Mesendoderm (in vitro differentiated cells): ENCODE results near the gene PITPNB.
A peak's percentile ranks its signal among the peaks of the same experiment; 100 is the strongest.

Experiments
- DNase-seq: peaks from one replicate; pipeline ENCODE4 v3.0.0; 2013
- H2AK5ac ChIP-seq: 2 replicates; pipeline ENCODE4 v1.6.1; 2013; ENCODE audit warnings: low read length, inconsistent platforms
- H2BK120ac ChIP-seq: 2 replicates; pipeline ENCODE4 v1.6.1; 2013; ENCODE audit warnings: low read depth, mild to moderate bottlenecking, low read length, moderate library complexity, mixed read lengths
- H2BK15ac ChIP-seq: replicated peaks from 2 replicates; pipeline ENCODE4 v1.6.1; 2013; ENCODE audit warnings: low read depth, mild to moderate bottlenecking, moderate library complexity
- H2BK5ac ChIP-seq: 2 replicates; pipeline ENCODE4 v1.6.1; 2013; ENCODE audit warnings: low read length, inconsistent platforms
- H3K18ac ChIP-seq: 2 replicates; pipeline ENCODE4 v1.6.1; 2013; ENCODE audit warnings: mild to moderate bottlenecking, low read length, mixed read lengths
- H3K23ac ChIP-seq: one replicate; pipeline ENCODE4 v1.6.1; 2013; ENCODE audit warnings: low read length
- H3K27ac ChIP-seq: 2 replicates; pipeline ENCODE4 v1.5.1; 2013; ENCODE audit warnings: low read depth, mild to moderate bottlenecking, inconsistent platforms, low read length, moderate library complexity
- H3K27me3 ChIP-seq: 2 replicates; pipeline ENCODE4 v1.6.1; 2013; ENCODE audit warnings: low read length, control low read depth, mild to moderate bottlenecking, inconsistent platforms; ENCODE audit not compliant: insufficient read depth, poor library complexity
- H3K36me3 ChIP-seq: 2 replicates; pipeline ENCODE4 v1.6.1; 2013; ENCODE audit warnings: low read length, inconsistent platforms; ENCODE audit not compliant: control insufficient read depth, insufficient read depth
- H3K4ac ChIP-seq: one replicate; pipeline ENCODE4 v1.6.1; 2013; ENCODE audit warnings: low read depth, mild to moderate bottlenecking, low read length, moderate library complexity
- H3K4me1 ChIP-seq: 2 replicates; pipeline ENCODE4 v1.6.1; 2013; ENCODE audit warnings: low read depth, low read length, inconsistent platforms; ENCODE audit not compliant: control insufficient read depth
- H3K4me2 ChIP-seq: 2 replicates; pipeline ENCODE4 v1.6.1; 2013; ENCODE audit warnings: low read length
- H3K4me3 ChIP-seq: 2 replicates; pipeline ENCODE4 v1.5.1; 2013; ENCODE audit warnings: mild to moderate bottlenecking, low read length
- H3K56ac ChIP-seq: one replicate; pipeline ENCODE4 v1.6.1; 2013; ENCODE audit warnings: low read length
- H3K79me1 ChIP-seq: 2 replicates; pipeline ENCODE4 v1.6.1; 2013; ENCODE audit warnings: low read length, inconsistent platforms
- H3K79me2 ChIP-seq: 2 replicates; pipeline ENCODE4 v1.6.1; 2013; ENCODE audit warnings: mild to moderate bottlenecking, low read length; ENCODE audit not compliant: control insufficient read depth, insufficient read depth
- H3K9ac ChIP-seq: 2 replicates; pipeline ENCODE4 v1.6.1; 2013; ENCODE audit warnings: low read length, inconsistent platforms
- H4K5ac ChIP-seq: one replicate; pipeline ENCODE4 v1.6.1; 2013; ENCODE audit warnings: low read length
- H4K8ac ChIP-seq: one replicate; pipeline ENCODE4 v1.6.1; 2013; ENCODE audit warnings: low read depth, mild to moderate bottlenecking, control low read depth, low read length, moderate library complexity
- WGBS: extraction: QIAGEN DNeasy Blood & Tissue Kit; methylation state at CpG from one replicate; pipeline ENCODE4 v1.1.7; 2013; ENCODE audit warnings: low lambda C conversion rate, missing lambda C conversion rate; ENCODE audit not compliant: insufficient coverage; ENCODE audit errors: extremely low coverage; 5-methylcytosine and 5-hydroxymethylcytosine counted together

The PITPNB gene

DNA sequence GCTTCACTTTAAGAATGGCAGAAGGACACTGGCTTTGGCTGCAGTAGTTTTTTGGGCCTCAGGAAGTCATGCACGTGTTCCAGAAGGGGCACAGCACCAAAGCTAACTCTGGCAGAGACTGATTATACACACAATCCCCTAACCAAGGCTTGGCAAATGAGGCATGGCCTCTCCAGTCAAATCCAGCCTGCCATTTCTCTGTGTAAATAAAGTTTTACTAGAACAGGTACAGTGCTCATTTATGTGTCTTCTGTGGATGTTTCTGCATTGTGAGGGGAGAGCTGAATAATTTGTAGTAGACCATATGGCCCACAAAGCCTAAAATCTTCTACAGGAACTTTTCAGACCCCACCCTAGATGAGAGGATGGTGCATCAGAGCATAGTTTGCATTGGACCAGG, 71.1 kb downstream of the PITPNB start:
- Histone ChIP-seq H3K9ac (no peak overlapping the region), H2BK120ac (no peak overlapping the region), H3K23ac (no peak overlapping the region), H3K4me1 (peaks cover 5% of the 10 kb centered on the region), H3K56ac (no peak overlapping the region), H3K27ac (no peak overlapping the region), H3K18ac (no peak overlapping the region), H3K27me3 (no peaks in the 10 kb centered on the region), H2BK5ac (no peak overlapping the region), H3K4me2 (no peak overlapping the region), H3K79me2 (no peaks in the 10 kb centered on the region), H3K79me1 (no peaks in the 10 kb centered on the region), H3K36me3 (peaks cover 4% of the 10 kb centered on the region), H3K4me3 (no peak overlapping the region), H2BK15ac (no peak overlapping the region), H4K8ac (no peak overlapping the region), H3K4ac (no peak overlapping the region), H4K5ac (no peak overlapping the region), H2AK5ac (no peak overlapping the region)
- no CpG with 5 or more reads among the region's 1 CpG for WGBS
- DNase-seq: no peak

DNA sequence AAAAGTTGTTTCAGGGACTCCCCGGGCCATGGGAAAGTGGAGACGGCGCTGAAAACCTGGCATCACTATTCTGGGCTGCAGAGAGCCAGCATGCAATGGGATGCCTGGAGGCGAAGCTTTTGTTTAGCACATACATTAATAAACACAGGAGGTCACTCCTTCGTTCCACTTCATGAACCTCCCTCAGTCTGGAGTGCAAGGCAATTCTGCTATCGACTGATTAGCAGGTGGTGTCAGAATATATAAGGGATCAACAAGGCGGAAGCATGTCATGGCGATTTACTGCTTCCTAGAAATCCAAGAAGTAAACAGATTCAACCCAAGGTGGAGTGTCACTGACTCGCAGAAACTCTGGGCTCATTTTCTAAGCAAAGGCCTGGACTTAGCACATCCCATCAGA, 72.1 kb downstream of the PITPNB start:
- no peak overlapping the region for H2AK5ac ChIP-seq
- H3K4ac ChIP-seq: no peak overlapping the region
- no peak overlapping the region for H3K4me3 ChIP-seq
- no CpG with 5 or more reads among the region's 9 CpGs for WGBS
- H3K18ac ChIP-seq: no peak overlapping the region
- H3K27ac ChIP-seq: no peak overlapping the region
- no peak overlapping the region for H3K56ac ChIP-seq
- H3K79me2 ChIP-seq: no peaks in the 10 kb centered on the region
- peaks cover 1% of the 10 kb centered on the region for H3K36me3 ChIP-seq
- peaks cover 5% of the 10 kb centered on the region for H3K4me1 ChIP-seq
- H3K4me2 ChIP-seq: no peak overlapping the region
- no peak for DNase-seq
- H3K27me3 ChIP-seq: no peaks in the 10 kb centered on the region
- H2BK15ac ChIP-seq: no peak overlapping the region
- no peaks in the 10 kb centered on the region for H3K79me1 ChIP-seq
- H4K5ac ChIP-seq: no peak overlapping the region
- H2BK5ac ChIP-seq: no peak overlapping the region
- no peak overlapping the region for H4K8ac ChIP-seq
- H3K23ac ChIP-seq: no peak overlapping the region
- H2BK120ac ChIP-seq: no peak overlapping the region
- no peak overlapping the region for H3K9ac ChIP-seq

DNA sequence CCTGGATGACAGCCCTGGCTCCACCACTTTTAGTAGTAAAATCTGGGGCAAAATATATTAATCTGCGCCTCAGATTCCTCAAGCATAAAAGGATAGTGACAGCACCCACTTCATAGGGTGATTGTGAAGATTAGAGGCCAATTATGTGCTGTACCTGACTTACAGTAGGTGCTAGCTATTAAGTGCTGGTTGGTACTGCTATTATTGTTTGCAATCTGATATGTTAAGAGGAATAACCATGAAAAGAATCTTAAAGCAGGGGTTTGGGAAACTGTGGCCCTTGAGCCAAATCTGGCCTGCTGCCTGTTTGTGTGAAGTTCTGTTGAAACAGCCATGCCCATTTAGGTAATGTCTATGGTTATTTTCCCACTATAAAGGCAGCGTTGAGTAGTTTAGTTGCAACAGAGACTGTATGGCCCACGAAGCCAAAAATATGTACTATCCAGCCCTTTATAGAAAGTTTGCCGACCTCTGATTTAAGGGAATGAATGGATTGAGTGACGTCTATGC, 72.8 kb downstream of the PITPNB start:
- Histone ChIP-seq H3K79me2 (no peaks in the 10 kb centered on the region), H2BK15ac (no peak overlapping the region), H4K5ac (no peak overlapping the region), H3K4me3 (no peak overlapping the region), H3K27me3 (no peaks in the 10 kb centered on the region), H3K4ac (no peak overlapping the region), H2BK5ac (no peak overlapping the region), H3K9ac (no peak overlapping the region), H3K79me1 (no peaks in the 10 kb centered on the region), H4K8ac (no peak overlapping the region), H3K27ac (no peak overlapping the region), H3K23ac (no peak overlapping the region), H3K56ac (no peak overlapping the region), H2AK5ac (no peak overlapping the region), H2BK120ac (no peak overlapping the region), H3K18ac (no peak overlapping the region), H3K4me2 (no peak overlapping the region), H3K36me3 (peaks cover 1% of the 10 kb centered on the region), H3K4me1 (peaks cover 5% of the 10 kb centered on the region)
- DNase-seq: no peak
- no CpG with 5 or more reads among the region's 5 CpGs for WGBS

DNA sequence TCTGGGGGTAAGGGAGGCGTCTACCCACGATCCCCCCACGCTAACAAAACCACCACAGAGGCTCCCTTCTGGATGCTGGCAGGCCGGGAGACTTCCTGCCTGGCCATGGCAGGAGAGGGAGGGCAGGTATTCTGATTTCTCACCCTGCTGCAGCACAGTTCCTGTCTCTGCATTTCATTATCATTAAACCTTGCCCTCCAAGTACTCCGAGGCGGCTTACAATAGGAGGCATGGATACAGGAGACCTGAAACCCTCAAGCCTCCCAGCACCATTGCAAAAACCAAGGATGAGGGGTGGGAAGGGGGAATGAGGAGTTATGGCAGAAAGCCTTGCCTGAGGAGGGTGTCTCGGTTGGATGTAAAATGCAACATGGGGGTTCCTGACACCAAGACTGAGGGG, 73.4 kb downstream of the PITPNB start:
- H3K18ac ChIP-seq: no peak overlapping the region

DNA sequence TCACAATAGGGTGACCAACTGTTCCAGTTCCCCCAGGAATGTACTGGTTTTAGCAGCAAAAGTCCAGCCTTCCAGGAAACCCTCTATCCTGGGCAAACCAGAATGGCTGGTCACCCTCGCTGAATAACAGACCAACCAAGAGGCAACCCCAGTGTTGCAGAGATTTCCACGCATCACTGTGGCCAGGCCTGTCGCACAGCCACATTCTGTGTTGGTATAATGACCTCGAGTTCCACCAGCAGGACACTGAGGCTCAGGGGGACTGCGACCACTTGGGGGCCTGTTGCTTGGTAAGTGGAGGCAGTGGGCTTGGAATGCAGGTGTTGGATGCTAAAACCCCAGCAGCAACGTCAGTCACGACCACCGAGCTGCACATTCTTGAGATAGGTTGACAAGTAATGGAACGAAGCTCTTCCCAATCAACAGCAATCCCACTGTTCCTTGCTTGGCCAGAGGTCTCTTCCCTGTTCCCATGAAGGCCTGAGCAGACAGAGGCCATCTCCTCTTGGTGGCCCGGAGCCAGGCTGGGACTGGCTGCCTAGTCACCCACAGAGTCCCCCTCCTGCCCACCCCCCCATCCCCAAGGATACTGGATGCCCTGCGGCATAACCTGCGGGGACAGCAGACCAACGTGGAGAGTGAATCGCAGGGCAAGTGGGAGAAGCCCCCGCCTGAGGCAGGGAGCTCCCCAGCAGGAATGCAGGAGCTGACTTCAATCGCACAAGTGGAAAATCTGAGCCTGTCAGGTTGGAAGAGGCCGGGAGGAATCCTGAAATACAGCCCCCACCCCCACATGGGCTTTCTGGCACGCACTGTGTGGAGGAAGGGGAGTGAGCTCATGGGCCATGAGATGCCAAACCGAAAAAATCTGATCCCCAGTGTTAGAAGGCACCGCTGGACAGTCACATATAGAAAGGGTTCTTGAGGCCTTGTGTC, 74.1 kb downstream of the PITPNB start:
- H3K79me1 ChIP-seq: no peaks in the 10 kb centered on the region
- H3K23ac ChIP-seq: no peak overlapping the region
- H3K27me3 ChIP-seq: no peaks in the 10 kb centered on the region
- H3K79me2 ChIP-seq: no peaks in the 10 kb centered on the region
- no peak overlapping the region for H3K18ac ChIP-seq
- no peak overlapping the region for H2BK120ac ChIP-seq
- H3K56ac ChIP-seq: no peak overlapping the region
- DNase-seq: peak; percentile 65
- H3K9ac ChIP-seq: no peak overlapping the region
- H3K27ac ChIP-seq: no peak overlapping the region
- H3K4me1 ChIP-seq: peaks cover 5% of the 10 kb centered on the region
- no peak overlapping the region for H3K4me2 ChIP-seq
- no peaks in the 10 kb centered on the region for H3K36me3 ChIP-seq
- H2AK5ac ChIP-seq: no peak overlapping the region
- no peak overlapping the region for H2BK15ac ChIP-seq
- no peak overlapping the region for H4K5ac ChIP-seq
- no peak overlapping the region for H2BK5ac ChIP-seq
- H3K4me3 ChIP-seq: no peak overlapping the region
- no peak overlapping the region for H4K8ac ChIP-seq
- WGBS: no CpG with 5 or more reads among the region's 20 CpGs
- no peak overlapping the region for H3K4ac ChIP-seq

More for the DNA sequence above, 73.4 kb downstream of the PITPNB start:
- peaks cover 5% of the 10 kb centered on the region for H3K4me1 ChIP-seq
- H2BK15ac ChIP-seq: no peak overlapping the region
- no peak overlapping the region for H2BK5ac ChIP-seq
- no peak overlapping the region for H4K8ac ChIP-seq
- H3K36me3 ChIP-seq: no peaks in the 10 kb centered on the region
- H3K56ac ChIP-seq: no peak overlapping the region
- H3K27me3 ChIP-seq: no peaks in the 10 kb centered on the region
- no peak overlapping the region for H2AK5ac ChIP-seq
- peak; percentile 48 for DNase-seq
- H3K4me2 ChIP-seq: no peak overlapping the region
- H3K79me1 ChIP-seq: no peaks in the 10 kb centered on the region
- H3K9ac ChIP-seq: no peak overlapping the region
- H3K27ac ChIP-seq: no peak overlapping the region
- no peak overlapping the region for H3K4me3 ChIP-seq
- H2BK120ac ChIP-seq: no peak overlapping the region
- no peak overlapping the region for H3K23ac ChIP-seq
- no CpG with 5 or more reads among the region's 7 CpGs for WGBS
- no peak overlapping the region for H3K4ac ChIP-seq
- H4K5ac ChIP-seq: no peak overlapping the region
- H3K79me2 ChIP-seq: no peaks in the 10 kb centered on the region
